ENCODE results near the gene VPS33A.

VPS33A gene

DNA sequence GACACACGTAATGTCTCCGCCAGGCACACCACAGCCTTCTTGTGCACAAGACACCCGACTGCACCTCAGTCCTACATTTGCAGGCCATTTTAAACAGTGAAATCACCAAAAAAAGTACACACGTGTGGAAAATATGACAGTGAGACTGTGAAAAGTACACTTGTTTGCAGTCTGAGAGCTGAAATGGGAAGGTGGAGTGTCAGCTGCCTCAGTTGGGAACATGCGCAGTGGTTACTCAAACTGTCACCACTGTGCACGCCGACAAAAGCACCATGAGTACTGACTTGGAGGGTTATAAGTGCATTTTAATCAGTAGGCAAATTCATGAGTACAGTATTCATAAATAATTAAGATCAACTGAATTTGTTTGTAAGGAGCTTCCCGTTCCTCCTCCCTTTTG lies 15.8 kb downstream of the VPS33A start:
- TF ChIP-seq, protein P1, sequence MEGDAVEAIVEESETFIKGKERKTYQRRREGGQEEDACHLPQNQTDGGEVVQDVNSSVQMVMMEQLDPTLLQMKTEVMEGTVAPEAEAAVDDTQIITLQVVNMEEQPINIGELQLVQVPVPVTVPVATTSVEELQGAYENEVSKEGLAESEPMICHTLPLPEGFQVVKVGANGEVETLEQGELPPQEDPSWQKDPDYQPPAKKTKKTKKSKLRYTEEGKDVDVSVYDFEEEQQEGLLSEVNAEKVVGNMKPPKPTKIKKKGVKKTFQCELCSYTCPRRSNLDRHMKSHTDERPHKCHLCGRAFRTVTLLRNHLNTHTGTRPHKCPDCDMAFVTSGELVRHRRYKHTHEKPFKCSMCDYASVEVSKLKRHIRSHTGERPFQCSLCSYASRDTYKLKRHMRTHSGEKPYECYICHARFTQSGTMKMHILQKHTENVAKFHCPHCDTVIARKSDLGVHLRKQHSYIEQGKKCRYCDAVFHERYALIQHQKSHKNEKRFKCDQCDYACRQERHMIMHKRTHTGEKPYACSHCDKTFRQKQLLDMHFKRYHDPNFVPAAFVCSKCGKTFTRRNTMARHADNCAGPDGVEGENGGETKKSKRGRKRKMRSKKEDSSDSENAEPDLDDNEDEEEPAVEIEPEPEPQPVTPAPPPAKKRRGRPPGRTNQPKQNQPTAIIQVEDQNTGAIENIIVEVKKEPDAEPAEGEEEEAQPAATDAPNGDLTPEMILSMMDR (IDR thresholded peaks at IDR 0.05; ENCODE audit: low read depth, low read length) = no peak

DNA sequence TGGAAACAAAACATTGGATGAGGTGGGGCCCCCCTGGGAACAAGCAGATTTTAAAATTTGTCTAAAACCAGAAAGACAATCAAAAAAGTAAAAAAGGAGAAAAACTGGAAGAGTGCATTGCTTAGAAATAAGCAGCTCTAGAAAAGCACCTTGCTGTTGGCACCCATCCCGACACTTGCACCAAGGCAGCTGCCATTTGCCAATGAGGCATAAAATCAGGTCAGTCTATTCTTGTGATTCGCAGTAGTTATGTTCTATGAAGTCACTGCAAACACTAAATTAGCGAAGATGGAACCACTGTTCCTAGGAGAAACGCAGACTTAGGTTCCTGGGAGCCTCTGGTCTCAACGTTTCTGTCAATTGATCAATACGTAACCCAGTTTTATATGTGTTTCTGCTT lies 16.2 kb downstream of the VPS33A start:
- TF ChIP-seq, protein P1 (IDR thresholded peaks at IDR 0.05; ENCODE audit: low read depth, low read length) = no peak
- H3K4me3 ChIP-seq (ENCODE audit: low read depth, low read length) = no peak overlapping the region

More for the DNA sequence above, 15.8 kb downstream of the VPS33A start:
- H3K4me3 ChIP-seq (ENCODE audit: low read depth, low read length) = no peak overlapping the region

DNA sequence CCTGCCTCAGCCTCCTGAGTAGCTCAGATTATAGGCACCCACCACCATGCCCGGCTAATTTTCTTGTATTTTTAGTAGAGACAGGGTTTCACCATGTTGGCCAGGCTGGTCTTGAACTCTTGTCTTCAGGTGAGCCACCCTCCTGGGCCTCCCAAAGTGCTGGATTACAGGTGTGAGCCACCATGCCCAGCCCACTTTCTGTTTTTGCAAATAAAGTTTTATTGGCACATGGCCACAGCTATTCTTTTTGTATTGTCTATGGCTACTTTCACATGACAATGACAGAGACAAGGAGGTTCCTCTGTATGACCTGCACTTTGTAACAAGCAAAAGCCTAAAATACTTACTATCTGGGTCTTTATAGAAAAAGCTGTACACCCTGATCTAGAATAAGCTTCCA lies 20.7 kb downstream of the VPS33A start:
- TF ChIP-seq, protein P1 (IDR thresholded peaks at IDR 0.05; ENCODE audit: low read depth, low read length) = no peak
- H3K4me3 ChIP-seq (ENCODE audit: low read depth, low read length) = no peak overlapping the region

DNA sequence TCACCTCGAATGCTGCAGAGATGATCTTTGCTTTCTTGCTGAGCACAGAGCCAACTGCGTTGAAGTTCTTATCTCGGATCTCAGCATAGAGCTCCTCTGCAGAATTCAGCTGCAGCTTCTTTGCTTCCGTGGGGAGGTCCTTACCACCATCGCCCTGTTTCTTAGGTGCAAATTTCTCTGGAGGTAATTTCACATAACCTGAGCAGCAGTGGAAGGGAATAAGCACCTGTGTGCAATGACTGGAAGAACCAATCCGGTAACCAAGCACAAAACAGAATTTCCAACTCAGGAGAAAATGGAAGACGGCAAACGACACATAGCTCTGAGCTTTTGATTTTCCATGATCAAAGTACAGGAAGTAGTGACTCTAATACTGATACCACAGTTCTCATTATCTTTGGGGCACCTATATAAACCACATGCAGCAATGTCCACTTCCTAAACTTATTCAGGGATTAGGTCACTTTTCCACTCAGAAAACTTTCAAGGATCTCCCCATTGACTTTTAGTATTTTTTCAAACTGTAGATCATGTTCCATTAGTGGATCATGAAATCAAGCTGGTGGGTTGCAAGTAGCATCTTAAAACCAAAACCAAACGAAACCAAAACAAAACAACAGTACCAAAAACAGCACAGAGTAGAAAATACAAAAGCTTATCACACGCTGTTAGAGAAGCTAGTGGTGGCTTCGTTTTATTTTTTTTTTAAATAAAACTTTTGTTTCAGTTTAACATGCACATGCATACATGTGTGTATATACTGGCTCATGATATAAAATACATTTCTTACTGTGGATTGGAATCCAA lies 21.5 kb downstream of the VPS33A start:
- TF ChIP-seq, protein P1 (IDR thresholded peaks at IDR 0.05; ENCODE audit: low read depth, low read length) = no peak
- no peak overlapping the region for H3K4me3 ChIP-seq (ENCODE audit: low read depth, low read length)

DNA sequence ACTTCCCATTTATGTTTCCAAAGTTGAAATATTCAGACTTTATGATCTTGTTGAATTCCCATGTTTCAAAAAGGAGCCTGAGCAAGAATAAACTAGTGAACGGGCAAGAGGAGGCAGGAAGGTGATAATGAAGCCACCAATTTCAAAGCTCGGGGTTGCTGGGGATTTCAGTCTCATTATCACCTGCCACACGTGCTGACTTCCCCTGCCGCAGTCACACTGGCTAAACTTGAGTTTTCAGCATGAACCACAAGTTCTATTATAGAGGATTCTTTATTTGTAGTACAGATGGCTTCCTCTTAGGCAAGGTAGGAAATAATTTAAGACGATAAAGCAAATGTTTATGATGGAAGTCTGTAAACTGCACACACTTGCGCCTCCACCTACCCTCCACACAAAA lies 22.3 kb downstream of the VPS33A start:
- H3K4me3 ChIP-seq (ENCODE audit: low read depth, low read length) = no peak overlapping the region
- TF ChIP-seq, protein P1 (IDR thresholded peaks at IDR 0.05; ENCODE audit: low read depth, low read length) = no peak

DNA sequence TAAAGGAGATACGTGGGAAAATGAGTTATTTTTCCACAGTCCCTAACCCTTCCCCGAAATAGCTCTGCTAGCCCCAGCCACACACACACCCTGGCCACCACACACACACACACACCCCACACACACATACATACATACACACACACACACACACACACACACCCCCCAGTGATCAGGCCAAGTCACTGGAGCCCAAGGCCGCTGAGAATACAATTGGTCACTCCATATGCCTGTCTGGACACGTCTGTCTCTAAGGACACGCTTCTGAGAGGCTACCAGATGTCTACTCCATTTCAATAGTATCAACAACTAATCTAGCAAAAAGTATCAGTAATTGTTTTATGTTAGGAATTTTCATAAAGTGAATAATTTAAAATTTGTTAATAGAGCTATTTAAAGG lies 27.4 kb downstream of the VPS33A start:
- TF ChIP-seq, protein P1 (IDR thresholded peaks at IDR 0.05; ENCODE audit: low read depth, low read length) = no peak
- no peak overlapping the region for H3K4me3 ChIP-seq (ENCODE audit: low read depth, low read length)

DNA sequence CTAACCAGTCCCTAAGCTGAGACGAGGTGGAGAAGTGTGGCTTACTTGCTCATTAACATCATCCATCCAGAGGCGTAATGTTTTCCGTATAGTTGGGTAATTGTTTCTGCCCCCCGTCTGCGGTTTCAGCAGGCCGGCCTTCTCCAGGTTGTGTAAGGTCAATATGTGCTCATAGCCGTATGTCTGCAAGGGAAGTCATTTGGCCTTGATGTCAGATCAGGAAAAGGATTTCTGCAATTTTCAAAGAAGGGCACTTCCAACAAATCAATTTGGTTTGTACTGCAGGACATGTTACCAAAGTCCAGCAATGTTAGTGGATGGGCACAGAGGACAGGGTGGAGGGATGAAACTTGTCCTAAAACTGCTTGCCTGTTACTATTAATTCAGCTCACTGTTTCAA lies 30.6 kb downstream of the VPS33A start:
- no peak overlapping the region for H3K4me3 ChIP-seq (ENCODE audit: low read depth, low read length)
- TF ChIP-seq, protein P1 (IDR thresholded peaks at IDR 0.05; ENCODE audit: low read depth, low read length) = no peak

Data from WI38 (cell line).